Measurements from ENCODE around the gene KAZN.

- TF ChIP-seq, protein P1, sequence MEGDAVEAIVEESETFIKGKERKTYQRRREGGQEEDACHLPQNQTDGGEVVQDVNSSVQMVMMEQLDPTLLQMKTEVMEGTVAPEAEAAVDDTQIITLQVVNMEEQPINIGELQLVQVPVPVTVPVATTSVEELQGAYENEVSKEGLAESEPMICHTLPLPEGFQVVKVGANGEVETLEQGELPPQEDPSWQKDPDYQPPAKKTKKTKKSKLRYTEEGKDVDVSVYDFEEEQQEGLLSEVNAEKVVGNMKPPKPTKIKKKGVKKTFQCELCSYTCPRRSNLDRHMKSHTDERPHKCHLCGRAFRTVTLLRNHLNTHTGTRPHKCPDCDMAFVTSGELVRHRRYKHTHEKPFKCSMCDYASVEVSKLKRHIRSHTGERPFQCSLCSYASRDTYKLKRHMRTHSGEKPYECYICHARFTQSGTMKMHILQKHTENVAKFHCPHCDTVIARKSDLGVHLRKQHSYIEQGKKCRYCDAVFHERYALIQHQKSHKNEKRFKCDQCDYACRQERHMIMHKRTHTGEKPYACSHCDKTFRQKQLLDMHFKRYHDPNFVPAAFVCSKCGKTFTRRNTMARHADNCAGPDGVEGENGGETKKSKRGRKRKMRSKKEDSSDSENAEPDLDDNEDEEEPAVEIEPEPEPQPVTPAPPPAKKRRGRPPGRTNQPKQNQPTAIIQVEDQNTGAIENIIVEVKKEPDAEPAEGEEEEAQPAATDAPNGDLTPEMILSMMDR (IDR thresholded peaks at IDR 0.05): no peak
- TF ChIP-seq POLR2A (IDR thresholded peaks at IDR 0.05): no peak
These were observed 546.8 kb downstream of the KAZN start for GRCh38 chr1:15145327-15145726.

Data from testis (tissue), 2 donors.